NCI-H2171 (cell line): Measurements from ENCODE around the gene AGAP1.

ENCODE experiments used
- DNase-seq: peaks from one replicate; lab custom pipeline; 2025; lab: John Stamatoyannopoulos, UW

Gene AGAP1

GRCh38 chr2:235690809-235691450 lies 197.1 kb downstream of the AGAP1 start:
- DNase-seq: no peak

GRCh38 chr2:235692076-235692475 lies 198.2 kb downstream of the AGAP1 start:
- no peak for DNase-seq

- no peak for DNase-seq
These were observed 198.9 kb downstream of the AGAP1 start for GRCh38 chr2:235692671-235693171.

DNA sequence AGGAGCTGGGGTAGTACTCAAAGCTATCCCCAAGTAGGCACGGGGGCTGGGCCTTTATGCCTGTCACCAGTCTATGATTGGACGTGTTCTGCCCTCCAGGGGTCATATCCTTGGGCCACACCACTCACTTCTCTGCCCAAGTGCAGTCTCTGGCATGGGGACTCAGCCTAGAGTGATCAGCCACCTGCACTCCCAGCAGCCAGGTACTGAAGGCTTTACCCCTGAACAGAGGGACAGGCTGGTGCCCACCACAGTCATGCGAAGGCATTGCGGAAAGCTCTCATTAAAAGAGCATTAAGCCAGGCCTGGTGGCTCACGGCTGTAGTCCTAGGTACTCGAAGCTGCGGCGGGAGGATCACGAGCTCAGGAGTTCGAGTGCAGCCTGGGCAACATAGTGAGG lies 199.4 kb downstream of the AGAP1 start:
- DNase-seq: no peak

DNA sequence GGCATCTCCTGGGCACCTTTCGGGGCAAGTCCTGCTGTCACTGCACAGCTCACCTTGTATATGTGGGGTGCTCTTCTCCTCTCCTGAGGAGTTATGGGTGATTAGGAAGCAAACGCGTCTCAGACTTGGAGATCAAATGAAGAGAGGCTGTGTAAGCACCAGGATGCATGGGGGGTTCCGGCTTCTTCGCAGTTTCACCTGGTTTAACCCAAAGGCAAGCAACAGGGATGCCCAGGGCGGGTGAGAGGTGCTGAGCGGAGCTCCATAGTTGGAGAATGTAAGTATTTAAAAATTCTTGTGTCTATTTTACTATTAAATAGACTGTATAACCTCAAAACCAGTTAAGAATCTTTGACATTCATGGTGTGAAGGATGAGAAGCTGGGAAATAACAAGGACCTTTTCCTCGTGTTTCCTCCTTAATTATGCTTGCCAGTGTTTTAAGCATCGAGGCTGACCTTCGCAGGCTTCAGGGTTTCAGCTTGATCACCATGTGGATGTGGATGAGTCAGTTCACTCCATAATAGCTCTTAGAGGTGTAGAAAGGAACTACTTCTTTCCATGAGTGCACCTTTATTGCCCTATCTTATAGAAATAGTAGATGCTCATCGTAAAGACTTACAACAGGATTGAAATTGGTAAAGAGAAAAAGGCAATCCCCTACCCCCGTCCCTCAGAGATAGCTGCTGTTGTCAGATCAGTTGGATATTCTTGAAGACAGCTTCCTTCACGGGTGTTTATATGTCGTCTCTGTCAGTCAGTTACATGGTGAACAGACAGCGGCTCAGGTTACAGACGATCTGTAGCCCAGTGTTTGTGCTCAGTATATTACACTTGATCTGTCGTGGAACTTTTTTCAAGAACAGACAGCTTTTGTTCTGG lies 201.1 kb downstream of the AGAP1 start:
- no peak for DNase-seq

- DNase-seq: no peak
These were observed 201.7 kb downstream of the AGAP1 start for GRCh38 chr2:235695602-235695895.

- no peak for DNase-seq
These were observed 203.2 kb downstream of the AGAP1 start for GRCh38 chr2:235697041-235697440.

DNA sequence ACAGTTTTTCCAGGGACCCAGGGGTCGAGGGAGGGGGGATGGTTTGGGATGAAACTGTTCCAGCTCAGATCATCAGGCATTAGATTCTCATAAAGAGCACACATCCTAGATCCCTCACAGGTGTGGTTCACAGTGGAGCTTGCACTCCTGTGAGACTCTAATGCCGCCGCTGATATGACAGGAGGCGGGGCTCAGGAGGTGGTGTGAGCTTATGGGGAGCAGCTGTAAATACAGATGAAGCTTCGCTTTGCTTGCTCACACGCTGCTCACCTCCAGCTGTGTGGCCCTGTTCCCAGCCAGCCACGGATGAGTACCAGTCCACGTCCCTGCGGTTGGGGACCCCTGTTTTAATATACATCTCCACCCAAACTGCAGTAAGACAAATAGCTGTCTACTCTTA lies 204.2 kb downstream of the AGAP1 start:
- no peak for DNase-seq

- DNase-seq: no peak
These were observed 204.6 kb downstream of the AGAP1 start for GRCh38 chr2:235698491-235698890.

DNA sequence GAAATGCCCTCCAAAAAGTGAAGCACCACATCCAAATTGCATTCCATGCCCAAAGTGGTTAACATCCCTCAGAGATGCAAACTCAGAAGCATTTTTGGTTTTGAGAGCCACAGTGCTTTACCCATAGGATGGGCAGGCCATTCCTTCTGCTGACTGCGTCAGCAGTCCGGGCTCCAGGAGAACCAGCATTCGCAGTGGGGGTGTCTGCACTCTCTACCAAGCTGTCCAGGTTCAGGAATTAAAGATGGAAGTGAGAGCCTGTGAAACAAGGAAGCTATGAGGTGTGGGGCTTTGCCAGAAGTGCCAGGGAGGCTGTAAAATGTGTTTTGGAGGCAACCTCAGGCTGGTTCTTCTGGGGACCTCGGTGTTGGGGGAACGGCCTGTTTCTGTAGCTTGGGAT lies 205.7 kb downstream of the AGAP1 start:
- DNase-seq: no peak

DNA sequence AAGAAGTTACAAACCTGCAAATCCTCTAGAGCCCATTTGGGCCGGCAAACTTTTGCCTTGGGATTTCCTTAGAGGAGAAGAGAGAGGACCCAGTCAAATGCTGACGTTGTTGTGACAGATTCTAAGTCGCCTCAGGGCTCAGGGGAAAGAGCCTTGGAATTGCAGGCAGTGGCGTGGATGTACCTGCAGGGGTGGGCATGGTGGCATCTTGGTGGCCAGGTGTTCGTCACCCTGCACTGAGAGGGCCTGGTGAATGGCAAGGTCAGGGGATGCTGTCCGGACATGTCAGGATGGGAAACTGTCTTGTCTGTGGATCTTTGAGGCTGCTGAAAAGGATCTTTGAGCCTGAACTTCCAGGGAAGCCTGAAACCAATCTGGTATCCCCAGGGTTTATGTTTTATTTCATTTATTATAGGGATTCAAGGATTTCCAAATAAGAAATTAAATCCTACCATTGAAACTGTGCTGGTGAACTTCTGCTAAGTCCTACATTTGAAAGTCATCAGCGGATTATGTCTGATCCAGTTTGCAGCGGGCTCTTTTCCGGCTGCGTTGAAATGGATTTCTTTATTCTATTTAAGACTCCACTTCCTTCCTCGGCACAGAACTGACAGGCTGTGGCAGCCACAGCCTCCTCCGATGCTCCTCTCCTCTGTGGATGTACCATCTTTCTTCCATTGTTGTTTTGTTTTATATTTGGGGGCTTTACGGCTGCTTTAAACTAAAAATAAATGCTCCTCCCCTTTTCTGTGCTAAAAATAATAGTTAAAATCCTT lies 207.6 kb downstream of the AGAP1 start:
- no peak for DNase-seq

DNA sequence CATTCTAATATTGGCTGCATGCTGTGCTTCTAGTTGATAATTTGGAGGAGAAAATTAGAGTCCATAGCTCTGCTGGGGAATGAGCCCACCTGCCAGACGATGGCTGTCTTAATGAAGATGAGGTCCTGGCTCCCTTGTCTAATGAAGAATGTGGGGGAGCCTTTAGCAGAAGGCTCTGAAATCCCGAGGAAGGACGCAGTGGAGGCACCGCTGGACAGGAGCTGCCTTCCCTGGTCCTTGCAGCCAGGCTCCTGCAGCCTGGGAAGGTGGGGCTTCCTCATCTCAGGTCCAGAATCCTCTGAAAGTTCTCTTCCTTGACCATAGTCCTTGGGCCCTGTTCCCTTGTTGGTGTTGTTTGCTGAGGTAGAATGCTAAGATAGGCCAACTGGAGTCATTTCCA lies 208.3 kb downstream of the AGAP1 start:
- no peak for DNase-seq

DNA sequence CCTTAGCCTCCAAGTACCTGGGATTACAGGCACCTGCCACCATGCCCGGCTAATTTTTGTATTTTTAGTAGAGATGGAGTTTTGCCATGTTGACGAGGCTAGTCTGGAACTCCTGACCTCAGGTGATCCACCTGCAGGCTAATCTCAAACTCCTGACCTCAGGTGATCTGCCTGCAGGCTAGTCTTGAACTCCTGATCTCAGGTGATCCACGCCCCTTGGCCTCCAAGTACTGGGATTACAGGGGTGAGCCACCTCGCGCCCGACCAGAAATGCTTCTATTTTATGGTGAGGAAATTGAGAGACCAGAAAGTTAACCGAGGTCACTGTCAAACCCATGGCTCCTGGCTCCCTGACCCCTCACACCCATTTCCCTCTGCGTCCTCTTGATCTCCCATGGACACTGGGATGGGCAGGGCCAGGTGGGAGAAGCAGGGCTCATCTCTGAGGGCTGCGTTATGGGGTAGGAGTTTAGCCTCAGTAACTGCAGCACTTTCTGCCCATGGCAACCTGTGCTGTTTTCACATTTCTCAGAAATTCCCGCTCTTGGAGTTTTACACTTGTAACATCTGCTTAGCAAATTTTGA lies 210.0 kb downstream of the AGAP1 start:
- no peak for DNase-seq

- DNase-seq: no peak
These were observed 211.5 kb downstream of the AGAP1 start for GRCh38 chr2:235705296-235705695.

GRCh38 chr2:235706506-235706905 lies 212.7 kb downstream of the AGAP1 start:
- DNase-seq: no peak

DNA sequence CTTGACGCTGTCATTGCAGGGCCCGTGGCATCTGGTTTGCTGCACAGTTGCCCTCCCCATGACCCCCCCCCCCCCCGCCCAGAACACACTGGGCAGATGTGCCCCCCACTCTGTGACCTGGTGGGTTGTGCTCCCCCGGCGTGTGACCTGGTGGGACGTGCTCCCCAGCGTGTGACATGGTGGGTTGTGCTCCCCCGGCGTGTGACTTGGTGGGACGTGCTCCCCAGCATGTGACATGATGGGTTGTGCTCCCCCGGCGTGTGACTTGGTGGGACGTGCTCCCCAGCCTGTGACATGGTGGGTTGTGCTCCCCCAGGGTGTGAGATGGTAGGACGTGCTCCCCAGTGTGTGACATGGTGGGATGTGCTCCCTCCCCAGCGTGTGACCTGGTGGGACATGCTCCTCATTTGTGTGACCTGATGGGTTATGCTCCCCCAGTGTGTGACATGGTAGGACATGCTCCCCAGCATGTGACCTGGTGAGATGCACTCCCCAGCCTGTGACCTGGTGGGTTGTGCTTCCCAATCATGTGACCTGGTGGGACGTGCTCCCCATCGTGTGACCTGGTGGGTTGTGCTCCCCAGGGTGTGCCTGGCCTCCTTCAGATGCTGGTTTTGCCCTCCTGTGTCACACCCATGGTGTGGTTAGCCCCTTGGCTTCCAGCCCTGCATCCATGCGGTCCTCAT lies 213.7 kb downstream of the AGAP1 start:
- DNase-seq: no peak

DNA sequence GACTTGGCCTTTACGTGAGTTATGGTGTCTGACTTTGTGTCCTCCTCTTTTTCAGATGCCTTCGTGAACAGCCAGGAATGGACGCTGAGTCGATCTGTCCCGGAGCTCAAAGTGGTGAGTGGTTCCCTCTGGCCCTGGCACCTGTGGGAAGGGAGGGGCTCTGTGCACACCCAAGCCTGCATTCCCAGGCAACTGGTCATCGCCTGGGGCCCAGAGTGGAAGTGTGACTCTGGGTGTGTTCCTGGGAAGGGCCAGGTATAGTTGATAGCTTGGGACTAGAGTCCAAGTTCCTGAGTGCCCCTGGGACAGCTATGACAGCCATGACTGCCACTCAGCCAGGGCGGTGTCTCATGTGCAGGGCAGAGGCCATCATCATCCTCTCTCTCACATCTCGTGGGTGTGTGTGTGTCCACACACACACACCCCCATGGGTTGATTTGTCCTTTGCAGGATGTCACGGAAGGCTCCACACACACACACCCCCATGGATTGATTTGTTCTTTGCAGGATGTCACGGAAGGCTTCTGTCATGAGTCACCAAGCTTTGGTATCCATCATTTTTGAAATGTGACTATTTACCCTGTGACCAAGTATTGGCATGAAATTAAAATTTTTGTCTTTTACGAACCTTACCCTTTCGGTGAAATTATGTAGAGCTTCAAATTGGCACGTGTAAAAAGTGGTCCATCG lies 215.4 kb downstream of the AGAP1 start:
- no peak for DNase-seq

- DNase-seq: no peak
These were observed 216.4 kb downstream of the AGAP1 start for GRCh38 chr2:235709969-235710879.

- DNase-seq: no peak
These were observed 217.1 kb downstream of the AGAP1 start for GRCh38 chr2:235710933-235711332.

GRCh38 chr2:235711527-235711926 lies 217.7 kb downstream of the AGAP1 start:
- DNase-seq: no peak
